Activated CD4-positive, alpha-beta memory T cell treated with anti-CD3 and anti-CD28 coated beads for 36 hours (primary cell): ENCODE results near the gene NCOA3. TPM values are rescaled to one million over a fixed set of nuclear protein-coding genes. Genes with fewer than 3 reads are reported as not detected.

Experiments used
- CTCF ChIA-PET: fragments of 350-600 bp; sonication (Branson Sonifier 250); formaldehyde crosslinking; loops from one replicate; lab custom pipeline; 2021; ENCODE audit warnings: antibody characterized with exemption, inconsistent platforms; lab: Charles Lee
- POLR2A ChIA-PET: fragments of 350-600 bp; sonication (Branson Sonifier 250); formaldehyde crosslinking; loops from one replicate; lab custom pipeline; 2021; ENCODE audit warnings: antibody characterized with exemption; lab: Charles Lee
- DNase-seq: peaks from one replicate; pipeline ENCODE4 v3.0.0-alpha.2; 2020
- H3K27ac Mint-ChIP-seq: one replicate; pipeline ENCODE4 v1.8.0; 2021; ENCODE audit warnings: mixed read lengths
- H3K27me3 Mint-ChIP-seq: one replicate; pipeline ENCODE4 v1.8.0; 2021; ENCODE audit warnings: mixed read lengths
- H3K36me3 Mint-ChIP-seq: one replicate; pipeline ENCODE4 v1.8.0; 2021; ENCODE audit warnings: mixed read lengths
- H3K4me1 Mint-ChIP-seq: one replicate; pipeline ENCODE4 v1.8.0; 2021; ENCODE audit warnings: low read depth, mixed read lengths
- H3K4me3 Mint-ChIP-seq: one replicate; pipeline ENCODE4 v1.8.0; 2021; ENCODE audit warnings: mild to moderate bottlenecking, mixed read lengths
- H3K9me3 Mint-ChIP-seq: one replicate; pipeline ENCODE4 v1.8.0; 2021; ENCODE audit warnings: mixed read lengths
- intact Hi-C: fragments of 100-400 bp; cut with micrococcal nuclease; formaldehyde crosslinking; loops from one replicate; pipeline ENCODE4 v1.15.1; 2023
- total RNA-seq, 2 experiments: library from RNA; stranded (reverse); gene quantifications; one replicate each; pipeline ENCODE4 v1.2.3, GENCODE V29; 2021

NCOA3 gene
- total RNA-seq, 2 experiments from 2014 or later = 72.0 to 81.8 TPM

DNA sequence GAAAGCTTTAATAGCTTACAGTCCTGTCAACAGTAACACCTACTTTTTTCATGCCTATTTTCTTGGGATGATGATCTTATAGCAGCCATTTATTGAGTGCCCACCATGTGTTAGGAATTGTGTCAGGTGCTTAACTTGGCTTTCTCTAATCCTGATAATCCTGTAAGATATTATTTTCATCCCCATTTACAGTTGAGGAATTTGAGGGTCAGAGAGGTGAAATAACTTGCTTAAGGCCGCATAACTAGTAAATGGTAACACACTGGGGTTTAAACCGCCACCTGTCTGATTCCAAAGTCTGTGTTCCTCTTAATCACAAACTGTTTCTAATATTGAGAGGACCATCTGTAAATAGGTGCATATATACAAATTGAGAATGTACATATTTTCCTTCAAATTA, 55.5 kb downstream of the NCOA3 start:
- CTCF ChIA-PET = no interaction called here
- no peak overlapping the region for H3K4me3 Mint-ChIP-seq
- no peak overlapping the region for H3K27ac Mint-ChIP-seq
- POLR2A ChIA-PET = no interaction called here
- peaks cover 4% of the 10 kb centered on the region for H3K9me3 Mint-ChIP-seq
- no peaks in the 10 kb centered on the region for H3K27me3 Mint-ChIP-seq
- intact Hi-C loops = no loop called here
- H3K4me1 Mint-ChIP-seq = peaks cover 47% of the 10 kb centered on the region
- peaks cover 10% of the 10 kb centered on the region for H3K36me3 Mint-ChIP-seq
- DNase-seq = no peak

DNA sequence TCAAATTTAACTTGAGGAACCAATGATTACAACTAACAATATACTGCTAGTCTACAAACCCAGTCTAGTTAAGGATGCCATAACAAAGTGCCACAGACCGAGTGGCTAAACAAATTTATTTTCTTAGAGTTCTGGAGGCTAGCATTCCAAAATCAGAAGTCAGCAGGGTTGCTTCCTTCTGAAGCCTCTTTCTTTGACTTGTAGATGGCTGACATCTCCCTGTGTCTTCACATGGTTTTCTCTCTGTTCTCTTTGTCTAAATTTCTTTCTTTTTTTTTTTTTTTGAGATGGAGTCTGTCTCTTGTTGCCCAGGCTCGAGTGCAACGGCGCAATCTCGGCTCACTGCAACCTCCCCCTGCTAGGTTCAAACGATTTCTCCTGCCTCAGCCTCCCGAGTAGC, 56.1 kb downstream of the NCOA3 start:
- no peak for DNase-seq
- Mint-ChIP-seq H3K27me3 (no peaks in the 10 kb centered on the region), H3K36me3 (peaks cover 10% of the 10 kb centered on the region), H3K9me3 (peaks cover 4% of the 10 kb centered on the region), H3K4me3 (no peak overlapping the region), H3K4me1 (peaks cover 50% of the 10 kb centered on the region), H3K27ac (no peak overlapping the region)
- intact Hi-C loops = no loop called here
- POLR2A ChIA-PET = no interaction called here
- CTCF ChIA-PET = no interaction called here

DNA sequence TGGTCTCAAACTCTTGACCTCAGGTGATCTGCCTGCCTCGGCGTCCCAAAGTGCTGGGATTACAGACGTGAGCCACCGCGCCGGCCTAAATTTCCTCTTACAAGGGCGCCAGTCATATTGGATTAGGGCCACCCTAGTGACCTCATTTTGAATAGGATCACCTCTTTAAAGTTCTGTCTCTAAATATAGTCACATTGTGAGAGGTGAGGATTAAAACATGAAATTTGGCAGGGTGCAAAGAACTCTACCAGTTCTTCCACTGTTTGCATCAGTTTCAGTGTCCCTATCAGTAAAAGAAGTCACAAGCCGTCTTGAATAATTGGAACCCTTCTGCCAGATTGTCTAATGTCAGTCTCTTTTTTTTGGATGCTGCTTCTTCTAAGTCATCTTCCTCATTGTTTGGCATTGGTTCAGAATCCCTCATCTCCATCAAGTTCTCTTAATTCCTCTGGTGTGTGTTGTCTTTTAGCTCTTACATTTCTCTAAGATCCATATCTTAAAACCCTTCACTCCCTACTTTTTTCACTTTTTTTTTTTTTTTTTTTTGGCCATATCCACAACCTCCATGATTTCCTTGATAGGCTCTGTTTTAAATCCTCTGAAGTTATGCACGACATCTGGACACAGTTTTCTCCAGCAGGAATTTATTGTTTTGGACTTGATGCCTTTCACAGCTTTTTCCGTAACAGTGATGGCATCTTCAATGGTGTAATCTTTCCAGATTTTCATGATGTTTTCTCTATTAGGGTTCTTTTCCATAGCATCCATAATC, 56.8 kb downstream of the NCOA3 start:
- CTCF ChIA-PET = interaction anchor here (0.7 kb wide), 1 partner anchor 13 kb away, joined by 4 read pairs; no protein-coding TSS in a partner anchor
- H3K4me1 Mint-ChIP-seq = peaks cover 56% of the 10 kb centered on the region

DNA sequence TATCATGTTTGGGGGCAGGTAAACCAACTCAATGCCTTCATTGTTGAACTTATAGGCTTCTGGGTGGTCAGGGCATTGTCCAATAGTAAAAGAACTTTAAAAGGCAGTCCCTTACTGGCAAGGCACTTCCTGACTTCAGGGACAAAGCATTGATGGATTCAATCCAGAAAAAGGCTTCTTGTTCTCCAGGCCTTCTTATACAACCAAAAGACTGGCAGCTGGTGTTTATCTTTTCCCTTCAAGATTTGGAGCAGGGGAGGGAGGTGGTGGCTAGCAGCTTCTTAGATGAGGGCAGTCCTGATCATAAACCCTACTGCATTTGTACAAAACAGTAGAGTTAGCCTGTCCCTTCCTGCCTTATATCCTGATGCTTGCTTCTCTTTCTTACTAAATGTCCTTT, 57.5 kb downstream of the NCOA3 start:
- DNase-seq = no peak
- ChIA-PET CTCF (no interaction called here), POLR2A (no interaction called here)
- H3K4me1 Mint-ChIP-seq = peaks cover 60% of the 10 kb centered on the region
- peak overlapping the region; percentile 13 for H3K27ac Mint-ChIP-seq
- H3K36me3 Mint-ChIP-seq = peaks cover 10% of the 10 kb centered on the region
- H3K9me3 Mint-ChIP-seq = no peaks in the 10 kb centered on the region
- no peaks in the 10 kb centered on the region for H3K27me3 Mint-ChIP-seq
- H3K4me3 Mint-ChIP-seq = no peak overlapping the region
- intact Hi-C loops = no loop called here

More for the DNA sequence above, 56.8 kb downstream of the NCOA3 start:
- no peak for DNase-seq
- peaks cover 10% of the 10 kb centered on the region for H3K36me3 Mint-ChIP-seq
- POLR2A ChIA-PET = no interaction called here
- intact Hi-C loops = no loop called here
- H3K27me3 Mint-ChIP-seq = no peaks in the 10 kb centered on the region
- H3K9me3 Mint-ChIP-seq = no peaks in the 10 kb centered on the region
- H3K4me3 Mint-ChIP-seq = no peak overlapping the region
- H3K27ac Mint-ChIP-seq = no peak overlapping the region

DNA sequence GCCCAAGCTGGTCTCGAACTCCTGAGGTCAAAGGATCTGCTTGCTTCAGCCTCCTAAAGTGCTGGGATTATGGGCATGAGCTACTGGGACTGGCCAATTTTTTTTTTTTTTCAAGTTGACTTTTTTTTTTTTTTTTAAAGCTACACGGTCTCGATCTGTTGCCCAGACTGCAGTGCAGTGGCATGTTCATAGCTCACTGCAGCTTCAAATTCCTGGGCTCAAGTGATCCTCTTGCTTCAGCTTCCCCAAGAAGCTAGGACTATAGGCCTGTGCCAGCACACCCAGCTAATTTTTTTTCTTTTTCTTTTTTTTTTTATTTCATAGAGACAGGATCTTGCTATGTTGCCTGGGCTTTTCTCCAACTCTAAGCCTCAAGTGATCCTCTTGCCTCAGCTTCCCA, 59.5 kb downstream of the NCOA3 start:
- intact Hi-C loops = no loop called here
- Mint-ChIP-seq H3K36me3 (peaks cover 4% of the 10 kb centered on the region), H3K27me3 (no peaks in the 10 kb centered on the region), H3K4me1 (peaks cover 67% of the 10 kb centered on the region), H3K9me3 (no peaks in the 10 kb centered on the region), H3K27ac (no peak overlapping the region), H3K4me3 (no peak overlapping the region)
- ChIA-PET CTCF (interaction anchor here (0.9 to 1.1 kb wide), 3 partner anchors 51 to 407 kb away, joined by 3 to 4 read pairs (median 4); no protein-coding TSS in a partner anchor), POLR2A (no interaction called here)
- no peak for DNase-seq

DNA sequence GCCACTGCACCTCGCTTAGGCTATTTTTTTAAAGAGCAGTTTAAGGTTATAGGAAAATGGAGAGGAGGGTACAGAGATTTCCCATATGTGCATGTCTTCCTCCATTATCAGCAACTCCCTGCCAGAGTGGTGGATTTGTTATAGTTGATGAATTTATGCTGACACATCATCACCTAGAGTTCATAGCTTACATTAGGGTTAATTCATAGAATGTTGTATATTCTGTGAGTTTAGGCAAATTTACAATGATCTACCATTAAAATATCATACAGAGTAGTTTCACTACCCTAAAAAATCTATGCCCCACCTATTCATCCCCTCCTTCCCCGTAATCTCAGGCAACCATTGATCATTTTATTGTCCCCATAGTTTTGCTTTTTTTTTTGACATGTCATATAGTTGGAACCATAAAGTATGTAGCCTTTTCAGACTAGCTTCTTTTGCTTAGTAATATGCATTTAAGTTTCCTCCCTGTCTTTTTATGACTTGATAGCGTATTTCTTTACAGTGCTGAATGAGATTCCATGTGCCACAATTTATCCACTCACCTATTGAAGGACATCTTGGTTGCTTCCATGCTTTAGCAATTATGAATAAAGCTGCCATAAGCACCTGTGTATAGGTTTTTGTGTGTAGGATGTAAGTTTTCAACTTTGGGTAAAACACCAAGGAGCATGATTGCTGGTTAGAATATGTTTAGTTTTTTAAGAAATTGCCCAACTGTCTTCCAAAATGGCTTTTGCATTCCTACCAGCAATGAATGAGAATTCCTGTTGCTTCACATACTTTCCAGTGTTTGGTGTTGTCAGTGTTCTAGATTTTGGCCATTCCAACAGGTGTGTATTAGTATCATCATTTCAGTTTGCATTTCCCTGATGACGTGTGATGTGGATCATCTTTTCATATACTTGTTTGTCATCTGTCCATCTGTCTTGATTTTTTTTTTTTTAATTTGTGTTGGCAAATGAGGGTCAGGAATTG, 60.2 kb downstream of the NCOA3 start:
- peak overlapping the region; percentile 38 for H3K27ac Mint-ChIP-seq
- no peaks in the 10 kb centered on the region for H3K27me3 Mint-ChIP-seq
- DNase-seq = no peak
- ChIA-PET POLR2A (no interaction called here), CTCF (interaction anchor here (0.9 to 1.1 kb wide), 3 partner anchors 51 to 407 kb away, joined by 3 to 4 read pairs (median 4); no protein-coding TSS in a partner anchor)
- H3K4me1 Mint-ChIP-seq = peaks cover 68% of the 10 kb centered on the region
- H3K36me3 Mint-ChIP-seq = peaks cover 10% of the 10 kb centered on the region
- H3K4me3 Mint-ChIP-seq = no peak overlapping the region
- intact Hi-C loops = no loop called here
- no peaks in the 10 kb centered on the region for H3K9me3 Mint-ChIP-seq

DNA sequence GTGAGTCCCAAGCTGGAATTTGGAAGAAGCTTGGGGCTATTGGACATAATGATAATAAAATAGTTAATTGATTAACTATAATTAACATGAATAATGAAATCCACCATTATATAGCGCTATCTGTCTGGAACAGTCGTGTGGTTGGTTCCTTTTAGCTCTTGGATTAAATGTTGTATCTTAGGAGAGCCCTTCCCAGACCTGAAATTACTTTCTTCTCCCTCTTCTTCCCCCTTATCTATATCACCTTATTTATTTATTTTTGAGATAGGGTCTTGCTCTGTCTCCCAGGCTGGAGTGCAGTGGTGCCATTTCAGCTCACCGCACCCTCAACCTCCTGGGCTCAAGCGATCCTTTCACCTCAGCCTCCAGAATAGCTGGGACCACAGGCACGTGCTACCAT, 64.6 kb downstream of the NCOA3 start:
- Mint-ChIP-seq H3K36me3 (peaks cover 31% of the 10 kb centered on the region), H3K27me3 (no peaks in the 10 kb centered on the region), H3K4me3 (no peak overlapping the region), H3K27ac (no peak overlapping the region), H3K9me3 (peaks cover 3% of the 10 kb centered on the region), H3K4me1 (peaks cover 60% of the 10 kb centered on the region)
- no peak for DNase-seq
- ChIA-PET CTCF (no interaction called here), POLR2A (no interaction called here)
- intact Hi-C loops = loop anchor here (5.0 kb wide), 1 partner anchor 41 kb away; no protein-coding TSS in a partner anchor

GRCh38 chr20:47568019-47568418, 66.3 kb downstream of the NCOA3 start:
- intact Hi-C loops = loop anchor here (5.0 kb wide), 1 partner anchor 39 kb away; no protein-coding TSS in a partner anchor
- CTCF ChIA-PET = interaction anchor here (1.0 kb wide), 1 partner anchor 184 kb away, joined by 4 read pairs; no protein-coding TSS in a partner anchor
- POLR2A ChIA-PET = no interaction called here
- no peak overlapping the region for H3K4me3 Mint-ChIP-seq
- peaks cover 3% of the 10 kb centered on the region for H3K9me3 Mint-ChIP-seq
- no peaks in the 10 kb centered on the region for H3K27me3 Mint-ChIP-seq
- peak overlapping the region; percentile 80 for H3K27ac Mint-ChIP-seq
- peaks cover 58% of the 10 kb centered on the region for H3K4me1 Mint-ChIP-seq
- peaks cover 30% of the 10 kb centered on the region for H3K36me3 Mint-ChIP-seq
- DNase-seq = no peak

GRCh38 chr20:47568837-47569410, 67.2 kb downstream of the NCOA3 start:
- Mint-ChIP-seq H3K27ac (peak overlapping the region; percentile 23), H3K4me1 (peaks cover 59% of the 10 kb centered on the region), H3K27me3 (no peaks in the 10 kb centered on the region), H3K9me3 (peaks cover 3% of the 10 kb centered on the region), H3K4me3 (no peak overlapping the region), H3K36me3 (peaks cover 33% of the 10 kb centered on the region)
- POLR2A ChIA-PET = interaction anchor here (1.1 kb wide), 1 partner anchor 9 kb away, joined by 4 read pairs; no protein-coding TSS in a partner anchor
- CTCF ChIA-PET = interaction anchor here (0.9 kb wide), 1 partner anchor 13 kb away, joined by 3 read pairs; no protein-coding TSS in a partner anchor
- intact Hi-C loops = loop anchor here (5.0 kb wide), 1 partner anchor 38 kb away; no protein-coding TSS in a partner anchor
- DNase-seq = no peak

GRCh38 chr20:47571426-47571825, 69.7 kb downstream of the NCOA3 start:
- intact Hi-C loops = no loop called here
- H3K9me3 Mint-ChIP-seq = peaks cover 3% of the 10 kb centered on the region
- DNase-seq = no peak
- H3K36me3 Mint-ChIP-seq = peaks cover 29% of the 10 kb centered on the region
- no peak overlapping the region for H3K4me3 Mint-ChIP-seq
- H3K27ac Mint-ChIP-seq = no peak overlapping the region
- peaks cover 59% of the 10 kb centered on the region for H3K4me1 Mint-ChIP-seq
- no peaks in the 10 kb centered on the region for H3K27me3 Mint-ChIP-seq
- CTCF ChIA-PET = interaction anchor here (0.5 kb wide), 1 partner anchor 13 kb away, joined by 4 read pairs; no protein-coding TSS in a partner anchor
- POLR2A ChIA-PET = no interaction called here

- H3K4me1 Mint-ChIP-seq = peaks cover 63% of the 10 kb centered on the region
These were observed 70.5 kb downstream of the NCOA3 start for GRCh38 chr20:47572105-47572729.

More at GRCh38 chr20:47572105-47572729, 70.5 kb downstream of the NCOA3 start:
- Mint-ChIP-seq H3K27me3 (no peaks in the 10 kb centered on the region), H3K27ac (no peak overlapping the region), H3K36me3 (peaks cover 26% of the 10 kb centered on the region), H3K4me3 (no peak overlapping the region), H3K9me3 (peaks cover 3% of the 10 kb centered on the region)
- no peak for DNase-seq
- intact Hi-C loops = no loop called here
- ChIA-PET CTCF (interaction anchor here (0.5 to 1.3 kb wide), 2 partner anchors 14 to 23 kb away, joined by 4 read pairs; no protein-coding TSS in a partner anchor), POLR2A (interaction anchor here (0.6 to 1.0 kb wide), 4 partner anchors 32 to 79 kb away, joined by 3 read pairs; no protein-coding TSS in a partner anchor)
